Karpas-422 (cell line): ENCODE measurements around the gene PTGR3. TPM values are rescaled to one million over a fixed set of nuclear protein-coding genes. Genes with fewer than 3 reads are reported as not detected.

Source experiments
- DNase-seq: peaks from one replicate; pipeline ENCODE4 v3.0.0-alpha.2; 2015
- H2AFZ ChIP-seq: fragments of 200-600 bp; sonication (generic); 2 replicates; pipeline ENCODE4 v1.6.1; 2014; ENCODE audit warnings: antibody characterized with exemption, low read length, mixed read lengths
- H3K27ac ChIP-seq: fragments of 200-600 bp; sonication (generic); 2 replicates; pipeline ENCODE4 v1.5.1; 2014; ENCODE audit warnings: mild to moderate bottlenecking, low read length, moderate library complexity
- H3K27me3 ChIP-seq: fragments of 200-600 bp; sonication (generic); 2 replicates; pipeline ENCODE4 v1.6.1; 2014; ENCODE audit warnings: low read length, mixed read lengths
- H3K36me3 ChIP-seq: fragments of 200-600 bp; sonication (generic); 2 replicates; pipeline ENCODE4 v1.6.1; 2014; ENCODE audit warnings: low read length, mixed read lengths; ENCODE audit not compliant: insufficient read depth
- H3K4me1 ChIP-seq: fragments of 200-600 bp; sonication (generic); 2 replicates; pipeline ENCODE4 v1.6.1; 2014; ENCODE audit warnings: mild to moderate bottlenecking, low read length, mixed read lengths
- H3K4me2 ChIP-seq: fragments of 200-600 bp; sonication (generic); 2 replicates; pipeline ENCODE4 v1.6.1; 2014; ENCODE audit warnings: low read length, low read depth, mild to moderate bottlenecking; ENCODE audit not compliant: poor library complexity, severe bottlenecking
- H3K4me3 ChIP-seq: fragments of 200-600 bp; sonication (generic); 2 replicates; pipeline ENCODE4 v1.5.1; 2014; ENCODE audit warnings: mild to moderate bottlenecking, antibody characterized with exemption, low read length, mixed read lengths
- H3K79me2 ChIP-seq: fragments of 200-600 bp; sonication (generic); 2 replicates; pipeline ENCODE4 v1.6.1; 2014; ENCODE audit warnings: mild to moderate bottlenecking, low read length, mixed read lengths
- H3K9ac ChIP-seq: fragments of 200-600 bp; sonication (generic); 2 replicates; pipeline ENCODE4 v1.6.0; 2014; ENCODE audit warnings: low read length
- H3K9me2 ChIP-seq: fragments of 200-600 bp; sonication (generic), shearing (Covaris generic); replicated peaks from 2 replicates; pipeline ENCODE4 v1.6.0; 2014; ENCODE audit warnings: mild to moderate bottlenecking, low read length, moderate library complexity; ENCODE audit not compliant: insufficient read depth
- H3K9me3 ChIP-seq: fragments of 300-700, 200-600 bp; sonication (generic); 2 replicates; pipeline ENCODE4 v1.6.1; 2014; ENCODE audit warnings: low read length, mixed read lengths
- H4K20me1 ChIP-seq: fragments of 200-600 bp; sonication (generic); 2 replicates; pipeline ENCODE4 v1.6.1; 2014; ENCODE audit warnings: mild to moderate bottlenecking, antibody characterized with exemption, low read length, low read depth; ENCODE audit not compliant: insufficient read depth
- total RNA-seq: library from RNA; depleted of rRNA; stranded (reverse); fragments of >200 nt; shearing (Covaris generic); gene quantifications from 2 replicates; pipeline ENCODE4 v1.2.3, GENCODE V29; 2014; ENCODE audit warnings: low replicate concordance

Gene PTGR3
- total RNA-seq, 1 experiment from 2014 or later: 6.6 TPM

- no peaks in the 10 kb centered on the region for H3K79me2 ChIP-seq
- H3K36me3 ChIP-seq: no peaks in the 10 kb centered on the region
Measured at GRCh38 chr18:75241705-75242104, 32.8 kb upstream of the PTGR3 start.

GRCh38 chr18:75240433-75240832 is 31.5 kb upstream of the PTGR3 start:
- no peak overlapping the region for H2AFZ ChIP-seq
- no peaks in the 10 kb centered on the region for H3K4me1 ChIP-seq
- no peaks in the 10 kb centered on the region; the same call in 1 of the 2 replicates for H4K20me1 ChIP-seq
- no peaks in the 10 kb centered on the region for H3K9me3 ChIP-seq
- no peak overlapping the region for H3K9ac ChIP-seq
- H3K4me2 ChIP-seq: no peak overlapping the region
- no peaks in the 10 kb centered on the region for H3K9me2 ChIP-seq
- no peak overlapping the region for H3K4me3 ChIP-seq
- H3K27me3 ChIP-seq: no peaks in the 10 kb centered on the region
- no peaks in the 10 kb centered on the region for H3K36me3 ChIP-seq
- peak; percentile 59 for DNase-seq
- no peak overlapping the region for H3K27ac ChIP-seq
- H3K79me2 ChIP-seq: no peaks in the 10 kb centered on the region

More at GRCh38 chr18:75241705-75242104, 32.8 kb upstream of the PTGR3 start:
- H3K4me3 ChIP-seq: no peak overlapping the region
- H3K4me2 ChIP-seq: no peak overlapping the region
- peaks cover 10% of the 10 kb centered on the region; the same call in 1 of the 2 replicates for H4K20me1 ChIP-seq
- H3K9me3 ChIP-seq: no peaks in the 10 kb centered on the region
- H3K4me1 ChIP-seq: no peaks in the 10 kb centered on the region
- no peak for DNase-seq
- H3K9me2 ChIP-seq: no peaks in the 10 kb centered on the region
- no peak overlapping the region for H2AFZ ChIP-seq
- H3K9ac ChIP-seq: no peak overlapping the region
- no peak overlapping the region for H3K27ac ChIP-seq
- no peaks in the 10 kb centered on the region for H3K27me3 ChIP-seq

- Histone ChIP-seq H2AFZ (no peak overlapping the region), H3K4me3 (no peak overlapping the region), H3K27me3 (no peaks in the 10 kb centered on the region), H3K27ac (no peak overlapping the region), H3K9ac (no peak overlapping the region), H3K9me2 (no peaks in the 10 kb centered on the region), H3K79me2 (no peaks in the 10 kb centered on the region), H3K9me3 (no peaks in the 10 kb centered on the region), H3K4me1 (no peaks in the 10 kb centered on the region), H4K20me1 (peaks cover 4% of the 10 kb centered on the region), H3K36me3 (no peaks in the 10 kb centered on the region), H3K4me2 (no peak overlapping the region)
- DNase-seq: no peak
Measured at GRCh38 chr18:75238786-75239185, 29.8 kb upstream of the PTGR3 start.

GRCh38 chr18:75238100-75238499 is 29.2 kb upstream of the PTGR3 start:
- no peaks in the 10 kb centered on the region for H3K9me3 ChIP-seq
- no peak overlapping the region for H2AFZ ChIP-seq
- H3K79me2 ChIP-seq: no peaks in the 10 kb centered on the region
- H3K4me3 ChIP-seq: no peak overlapping the region
- H4K20me1 ChIP-seq: peaks cover 4% of the 10 kb centered on the region
- H3K9me2 ChIP-seq: no peaks in the 10 kb centered on the region
- no peaks in the 10 kb centered on the region for H3K27me3 ChIP-seq
- no peak overlapping the region for H3K4me2 ChIP-seq
- H3K4me1 ChIP-seq: no peaks in the 10 kb centered on the region
- H3K9ac ChIP-seq: no peak overlapping the region
- DNase-seq: no peak
- no peaks in the 10 kb centered on the region for H3K36me3 ChIP-seq
- no peak overlapping the region for H3K27ac ChIP-seq

- Histone ChIP-seq H3K4me1 (no peaks in the 10 kb centered on the region), H3K9me3 (no peaks in the 10 kb centered on the region), H3K9me2 (no peaks in the 10 kb centered on the region), H3K27me3 (no peaks in the 10 kb centered on the region), H3K9ac (no peak overlapping the region), H3K4me3 (no peak overlapping the region), H3K27ac (no peak overlapping the region), H3K36me3 (no peaks in the 10 kb centered on the region), H2AFZ (no peak overlapping the region), H4K20me1 (peaks cover 4% of the 10 kb centered on the region), H3K79me2 (no peaks in the 10 kb centered on the region), H3K4me2 (no peak overlapping the region)
- DNase-seq: no peak
Measured at GRCh38 chr18:75235896-75236295, 27.0 kb upstream of the PTGR3 start.

- H3K9ac ChIP-seq: no peak overlapping the region
- no peak overlapping the region for H3K4me2 ChIP-seq
- no peak overlapping the region for H3K4me3 ChIP-seq
- H3K27me3 ChIP-seq: no peaks in the 10 kb centered on the region
- H3K27ac ChIP-seq: no peak overlapping the region
- peaks cover 4% of the 10 kb centered on the region for H4K20me1 ChIP-seq
- H3K79me2 ChIP-seq: no peaks in the 10 kb centered on the region
- H3K9me2 ChIP-seq: no peaks in the 10 kb centered on the region
- no peaks in the 10 kb centered on the region for H3K9me3 ChIP-seq
- H3K36me3 ChIP-seq: no peaks in the 10 kb centered on the region
- no peaks in the 10 kb centered on the region for H3K4me1 ChIP-seq
- no peak for DNase-seq
- no peak overlapping the region for H2AFZ ChIP-seq
Measured at GRCh38 chr18:75234901-75235300, 26.0 kb upstream of the PTGR3 start.

GRCh38 chr18:75231053-75231406 is 22.1 kb upstream of the PTGR3 start:
- Histone ChIP-seq H3K27ac (no peak overlapping the region), H3K9me2 (no peaks in the 10 kb centered on the region), H2AFZ (no peak overlapping the region), H3K4me3 (no peak overlapping the region), H3K79me2 (no peaks in the 10 kb centered on the region), H3K27me3 (no peaks in the 10 kb centered on the region), H3K9me3 (no peaks in the 10 kb centered on the region), H3K4me1 (no peaks in the 10 kb centered on the region), H3K4me2 (no peak overlapping the region), H3K9ac (no peak overlapping the region), H3K36me3 (no peaks in the 10 kb centered on the region), H4K20me1 (peaks cover 22% of the 10 kb centered on the region)
- no peak for DNase-seq

GRCh38 chr18:75230163-75231052 is 21.5 kb upstream of the PTGR3 start:
- no peak overlapping the region for H3K9ac ChIP-seq
- no peaks in the 10 kb centered on the region for H3K9me3 ChIP-seq
- no peak overlapping the region for H3K4me2 ChIP-seq
- no peak overlapping the region for H2AFZ ChIP-seq
- no peak overlapping the region for H3K4me3 ChIP-seq
- peaks cover 22% of the 10 kb centered on the region for H4K20me1 ChIP-seq
- no peaks in the 10 kb centered on the region for H3K9me2 ChIP-seq
- H3K27me3 ChIP-seq: no peaks in the 10 kb centered on the region
- no peaks in the 10 kb centered on the region for H3K79me2 ChIP-seq
- no peak for DNase-seq
- no peaks in the 10 kb centered on the region for H3K36me3 ChIP-seq
- no peak overlapping the region for H3K27ac ChIP-seq
- no peaks in the 10 kb centered on the region for H3K4me1 ChIP-seq
